HepG2 (cell line): ENCODE data around the gene RBBP9. TPM values are rescaled to one million over a fixed set of nuclear protein-coding genes. Genes with fewer than 3 reads are reported as not detected.

Source experiments
- BRD4 ChIP-seq: sonication (generic); formaldehyde crosslinking; IDR thresholded peaks from 2 replicates; pipeline ENCODE4 v1.4.0; 2020; ENCODE audit warnings: missing genetic modification reagents
- FOSL2 ChIP-seq: sonication (generic); formaldehyde crosslinking; IDR thresholded peaks from 2 replicates; pipeline ENCODE4 v1.4.0; 2020; ENCODE audit warnings: missing genetic modification reagents
- FOXK1 ChIP-seq: sonication (generic); formaldehyde crosslinking; IDR thresholded peaks from 2 replicates; pipeline ENCODE4 v1.4.0; 2020; ENCODE audit warnings: low read depth, missing genetic modification reagents, borderline replicate concordance
- FOXM1 ChIP-seq: sonication (generic); formaldehyde crosslinking; IDR thresholded peaks from 2 replicates; pipeline ENCODE4 v1.5.0; 2020; ENCODE audit warnings: missing genetic modification reagents
- HIVEP1 ChIP-seq: sonication (generic); formaldehyde crosslinking; IDR thresholded peaks from 2 replicates; pipeline ENCODE4 v1.4.0; 2020; ENCODE audit warnings: mild to moderate bottlenecking, missing genetic modification reagents
- SMAD1 ChIP-seq: sonication (generic); formaldehyde crosslinking; IDR thresholded peaks from 2 replicates; pipeline ENCODE4 v1.4.0; 2020; ENCODE audit warnings: missing genetic modification reagents, low read depth, mild to moderate bottlenecking, borderline replicate concordance
- ZFP62 ChIP-seq: sonication (generic); formaldehyde crosslinking; IDR thresholded peaks from 2 replicates; pipeline ENCODE4 v1.4.0; 2020; ENCODE audit warnings: missing genetic modification reagents
- ZNF335 ChIP-seq: sonication (generic); formaldehyde crosslinking; IDR thresholded peaks from 2 replicates; pipeline ENCODE4 v1.4.0; 2020; ENCODE audit warnings: missing genetic modification reagents
- ZNF720 ChIP-seq: sonication (generic); formaldehyde crosslinking; IDR thresholded peaks from 2 replicates; pipeline ENCODE4 v1.4.0; 2020; ENCODE audit warnings: missing genetic modification reagents
- ZNF724P ChIP-seq: sonication (generic); formaldehyde crosslinking; IDR thresholded peaks from 2 replicates; pipeline ENCODE4 v1.8.0; 2022; ENCODE audit warnings: missing genetic modification reagents, borderline replicate concordance
- ZNF775 ChIP-seq: sonication (generic); formaldehyde crosslinking; IDR thresholded peaks from 2 replicates; pipeline ENCODE4 v1.4.0; 2020; ENCODE audit warnings: missing genetic modification reagents, mild to moderate bottlenecking, moderate library complexity, borderline replicate concordance
- polyA plus RNA-seq, 8 experiments: library from polyadenylated mRNA; depleted of rRNA in 3 of 8; stranded (reverse) in 7 of 8; unstranded in 1 of 8; fragments of >200 nt; fragmentation: Illumina TruSeq in 4 of 8; extraction: Trizol in 4 of 8; gene quantifications; 2 replicates each; pipeline versions ENCODE4 v1.2.1 to v1.2.3, GENCODE V29; 2011 to 2016; ENCODE audit warnings: low read depth in 4 of 8, missing spikeins in 1 of 8, mixed read lengths in 1 of 8; ENCODE audit not compliant: insufficient read depth in 1 of 8
- total RNA-seq, 5 experiments: library from RNA; depleted of rRNA; stranded (reverse); fragments of >200 nt; fragmentation: Illumina TruSeq; extraction: Trizol; gene quantifications; 2 replicates each; pipeline ENCODE4 v1.2.3, GENCODE V29; 2016; ENCODE audit warnings: low read depth in 1 of 5
- TF ChIP-seq, protein P1 (sequence below): sonication (generic); formaldehyde crosslinking; IDR thresholded peaks from 2 replicates; pipeline ENCODE4 v1.8.1; 2023; ENCODE audit warnings: missing genetic modification reagents, inconsistent platforms, borderline replicate concordance
- TF ChIP-seq, protein P2 (sequence below): sonication (generic); formaldehyde crosslinking; IDR thresholded peaks from 2 replicates; pipeline ENCODE4 v1.5.1; 2020; ENCODE audit warnings: mild to moderate bottlenecking, missing genetic modification reagents, borderline replicate concordance
- TF ChIP-seq, protein P3 (sequence below): sonication (generic); formaldehyde crosslinking; IDR thresholded peaks from 2 replicates; pipeline ENCODE4 v1.9.0; 2021; ENCODE audit warnings: missing genetic modification reagents, borderline replicate concordance
- TF ChIP-seq, protein P4 (sequence below): sonication (generic); formaldehyde crosslinking; conservative IDR thresholded peaks from 2 replicates; pipeline ENCODE4 v1.8.0; 2022; ENCODE audit warnings: mild to moderate bottlenecking, moderate library complexity, missing genetic modification reagents
- TF ChIP-seq, protein P5 (sequence below): sonication (generic); formaldehyde crosslinking; IDR thresholded peaks from 2 replicates; pipeline ENCODE4 v1.4.0; 2020; ENCODE audit warnings: missing genetic modification reagents
- TF ChIP-seq, protein P6 (sequence below): sonication (generic); formaldehyde crosslinking; IDR thresholded peaks from 2 replicates; pipeline ENCODE4 v1.8.0; 2022; ENCODE audit warnings: mild to moderate bottlenecking, missing genetic modification reagents; ENCODE audit not compliant: insufficient replicate concordance

Gene RBBP9
- total and polyA plus RNA-seq, 2 of the 13 experiments (the other 11 are each of a cell fraction or from before 2014, with no cell fraction given) = 28.0 to 56.3 TPM

DNA sequence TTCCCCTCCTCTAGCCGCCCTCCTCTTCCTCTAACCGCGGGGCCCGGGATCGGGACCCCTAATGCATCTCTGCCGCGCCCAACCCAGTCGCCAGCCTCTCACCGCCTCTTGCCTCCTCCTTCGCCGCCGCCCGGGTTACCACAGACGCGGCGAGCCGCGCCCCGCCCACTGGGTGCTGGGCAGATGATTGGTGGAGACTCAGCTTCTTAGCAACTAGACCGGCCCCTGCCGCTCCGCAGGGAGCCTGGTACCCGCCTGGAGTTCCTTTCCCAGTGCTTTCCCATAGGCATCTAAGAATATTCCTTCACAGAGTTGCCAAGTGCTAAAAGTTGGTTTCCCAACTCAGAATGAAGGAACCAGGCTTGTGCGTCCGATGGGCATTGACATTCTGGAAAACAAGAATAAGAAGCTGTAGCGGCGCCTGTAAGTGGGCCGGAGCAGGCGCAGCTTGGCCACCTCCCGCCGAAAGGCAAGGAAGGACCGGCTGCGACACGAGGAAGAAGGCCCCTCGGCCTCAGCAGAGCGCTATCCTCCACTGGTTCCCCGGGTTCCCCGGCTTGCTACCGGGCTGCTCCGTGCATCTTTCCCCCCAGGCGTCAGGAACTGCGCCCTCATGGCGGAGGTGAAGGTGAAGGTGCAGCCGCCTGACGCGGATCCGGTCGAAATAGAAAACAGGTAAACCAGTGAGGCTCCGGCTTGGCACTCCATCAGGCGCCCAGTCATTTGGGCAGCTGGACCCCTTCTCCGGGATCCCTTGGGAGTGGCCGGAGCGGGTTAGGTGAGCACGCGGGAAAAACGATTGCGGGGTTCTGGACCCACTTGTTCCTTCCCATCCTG is 29.9 kb downstream of the RBBP9 start, which contains the start of the genes DZANK1 and POLR3F (continued):
- TF ChIP-seq FOXK1 (CRISPR knock-in tag) = peak; percentile 96; the same call in 1 of the 2 replicates
- TF ChIP-seq FOXM1 (CRISPR knock-in tag) = no peak
- no peak for TF ChIP-seq SMAD1
- TF ChIP-seq, protein P1, sequence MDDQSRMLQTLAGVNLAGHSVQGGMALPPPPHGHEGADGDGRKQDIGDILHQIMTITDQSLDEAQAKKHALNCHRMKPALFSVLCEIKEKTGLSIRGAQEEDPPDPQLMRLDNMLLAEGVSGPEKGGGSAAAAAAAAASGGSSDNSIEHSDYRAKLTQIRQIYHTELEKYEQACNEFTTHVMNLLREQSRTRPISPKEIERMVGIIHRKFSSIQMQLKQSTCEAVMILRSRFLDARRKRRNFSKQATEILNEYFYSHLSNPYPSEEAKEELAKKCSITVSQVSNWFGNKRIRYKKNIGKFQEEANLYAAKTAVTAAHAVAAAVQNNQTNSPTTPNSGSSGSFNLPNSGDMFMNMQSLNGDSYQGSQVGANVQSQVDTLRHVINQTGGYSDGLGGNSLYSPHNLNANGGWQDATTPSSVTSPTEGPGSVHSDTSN (CRISPR knock-in tag) = peak; percentile 88
- TF ChIP-seq BRD4 (CRISPR knock-in tag) = peak; percentile 95
- TF ChIP-seq, protein P2, sequence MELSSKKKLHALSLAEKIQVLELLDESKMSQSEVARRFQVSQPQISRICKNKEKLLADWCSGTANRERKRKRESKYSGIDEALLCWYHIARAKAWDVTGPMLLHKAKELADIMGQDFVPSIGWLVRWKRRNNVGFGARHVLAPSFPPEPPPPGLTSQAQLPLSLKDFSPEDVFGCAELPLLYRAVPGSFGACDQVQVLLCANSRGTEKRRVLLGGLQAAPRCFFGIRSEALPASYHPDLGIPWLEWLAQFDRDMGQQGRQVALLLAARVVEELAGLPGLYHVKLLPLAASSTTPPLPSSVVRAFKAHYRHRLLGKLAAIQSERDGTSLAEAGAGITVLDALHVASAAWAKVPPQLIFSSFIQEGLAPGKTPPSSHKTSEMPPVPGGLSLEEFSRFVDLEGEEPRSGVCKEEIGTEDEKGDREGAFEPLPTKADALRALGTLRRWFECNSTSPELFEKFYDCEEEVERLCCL = no peak
- no peak for TF ChIP-seq ZNF775 (CRISPR knock-in tag)
- 0 out of 2 replicates have a peak, but pooled peaks have one; percentile 22 for TF ChIP-seq ZNF720
- peak; percentile 62 for TF ChIP-seq FOSL2 (CRISPR knock-in tag)
- no peak for TF ChIP-seq ZFP62 (CRISPR knock-in tag)
- TF ChIP-seq, protein P3, sequence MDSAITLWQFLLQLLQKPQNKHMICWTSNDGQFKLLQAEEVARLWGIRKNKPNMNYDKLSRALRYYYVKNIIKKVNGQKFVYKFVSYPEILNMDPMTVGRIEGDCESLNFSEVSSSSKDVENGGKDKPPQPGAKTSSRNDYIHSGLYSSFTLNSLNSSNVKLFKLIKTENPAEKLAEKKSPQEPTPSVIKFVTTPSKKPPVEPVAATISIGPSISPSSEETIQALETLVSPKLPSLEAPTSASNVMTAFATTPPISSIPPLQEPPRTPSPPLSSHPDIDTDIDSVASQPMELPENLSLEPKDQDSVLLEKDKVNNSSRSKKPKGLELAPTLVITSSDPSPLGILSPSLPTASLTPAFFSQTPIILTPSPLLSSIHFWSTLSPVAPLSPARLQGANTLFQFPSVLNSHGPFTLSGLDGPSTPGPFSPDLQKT (CRISPR knock-in tag) = no peak
- TF ChIP-seq, protein P4, sequence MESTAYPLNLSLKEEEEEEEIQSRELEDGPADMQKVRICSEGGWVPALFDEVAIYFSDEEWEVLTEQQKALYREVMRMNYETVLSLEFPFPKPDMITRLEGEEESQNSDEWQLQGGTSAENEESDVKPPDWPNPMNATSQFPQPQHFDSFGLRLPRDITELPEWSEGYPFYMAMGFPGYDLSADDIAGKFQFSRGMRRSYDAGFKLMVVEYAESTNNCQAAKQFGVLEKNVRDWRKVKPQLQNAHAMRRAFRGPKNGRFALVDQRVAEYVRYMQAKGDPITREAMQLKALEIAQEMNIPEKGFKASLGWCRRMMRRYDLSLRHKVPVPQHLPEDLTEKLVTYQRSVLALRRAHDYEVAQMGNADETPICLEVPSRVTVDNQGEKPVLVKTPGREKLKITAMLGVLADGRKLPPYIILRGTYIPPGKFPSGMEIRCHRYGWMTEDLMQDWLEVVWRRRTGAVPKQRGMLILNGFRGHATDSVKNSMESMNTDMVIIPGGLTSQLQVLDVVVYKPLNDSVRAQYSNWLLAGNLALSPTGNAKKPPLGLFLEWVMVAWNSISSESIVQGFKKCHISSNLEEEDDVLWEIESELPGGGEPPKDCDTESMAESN (CRISPR knock-in tag) = peak; percentile 91
- TF ChIP-seq ZNF335 = peak; percentile 100
- TF ChIP-seq, protein P5, sequence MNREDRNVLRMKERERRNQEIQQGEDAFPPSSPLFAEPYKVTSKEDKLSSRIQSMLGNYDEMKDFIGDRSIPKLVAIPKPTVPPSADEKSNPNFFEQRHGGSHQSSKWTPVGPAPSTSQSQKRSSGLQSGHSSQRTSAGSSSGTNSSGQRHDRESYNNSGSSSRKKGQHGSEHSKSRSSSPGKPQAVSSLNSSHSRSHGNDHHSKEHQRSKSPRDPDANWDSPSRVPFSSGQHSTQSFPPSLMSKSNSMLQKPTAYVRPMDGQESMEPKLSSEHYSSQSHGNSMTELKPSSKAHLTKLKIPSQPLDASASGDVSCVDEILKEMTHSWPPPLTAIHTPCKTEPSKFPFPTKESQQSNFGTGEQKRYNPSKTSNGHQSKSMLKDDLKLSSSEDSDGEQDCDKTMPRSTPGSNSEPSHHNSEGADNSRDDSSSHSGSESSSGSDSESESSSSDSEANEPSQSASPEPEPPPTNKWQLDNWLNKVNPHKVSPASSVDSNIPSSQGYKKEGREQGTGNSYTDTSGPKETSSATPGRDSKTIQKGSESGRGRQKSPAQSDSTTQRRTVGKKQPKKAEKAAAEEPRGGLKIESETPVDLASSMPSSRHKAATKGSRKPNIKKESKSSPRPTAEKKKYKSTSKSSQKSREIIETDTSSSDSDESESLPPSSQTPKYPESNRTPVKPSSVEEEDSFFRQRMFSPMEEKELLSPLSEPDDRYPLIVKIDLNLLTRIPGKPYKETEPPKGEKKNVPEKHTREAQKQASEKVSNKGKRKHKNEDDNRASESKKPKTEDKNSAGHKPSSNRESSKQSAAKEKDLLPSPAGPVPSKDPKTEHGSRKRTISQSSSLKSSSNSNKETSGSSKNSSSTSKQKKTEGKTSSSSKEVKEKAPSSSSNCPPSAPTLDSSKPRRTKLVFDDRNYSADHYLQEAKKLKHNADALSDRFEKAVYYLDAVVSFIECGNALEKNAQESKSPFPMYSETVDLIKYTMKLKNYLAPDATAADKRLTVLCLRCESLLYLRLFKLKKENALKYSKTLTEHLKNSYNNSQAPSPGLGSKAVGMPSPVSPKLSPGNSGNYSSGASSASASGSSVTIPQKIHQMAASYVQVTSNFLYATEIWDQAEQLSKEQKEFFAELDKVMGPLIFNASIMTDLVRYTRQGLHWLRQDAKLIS (CRISPR knock-in tag) = no peak
- TF ChIP-seq, protein P6, sequence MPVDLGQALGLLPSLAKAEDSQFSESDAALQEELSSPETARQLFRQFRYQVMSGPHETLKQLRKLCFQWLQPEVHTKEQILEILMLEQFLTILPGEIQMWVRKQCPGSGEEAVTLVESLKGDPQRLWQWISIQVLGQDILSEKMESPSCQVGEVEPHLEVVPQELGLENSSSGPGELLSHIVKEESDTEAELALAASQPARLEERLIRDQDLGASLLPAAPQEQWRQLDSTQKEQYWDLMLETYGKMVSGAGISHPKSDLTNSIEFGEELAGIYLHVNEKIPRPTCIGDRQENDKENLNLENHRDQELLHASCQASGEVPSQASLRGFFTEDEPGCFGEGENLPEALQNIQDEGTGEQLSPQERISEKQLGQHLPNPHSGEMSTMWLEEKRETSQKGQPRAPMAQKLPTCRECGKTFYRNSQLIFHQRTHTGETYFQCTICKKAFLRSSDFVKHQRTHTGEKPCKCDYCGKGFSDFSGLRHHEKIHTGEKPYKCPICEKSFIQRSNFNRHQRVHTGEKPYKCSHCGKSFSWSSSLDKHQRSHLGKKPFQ (CRISPR knock-in tag) = no peak
- no peak; the same call in 1 of the 2 replicates for TF ChIP-seq HIVEP1 (CRISPR knock-in tag)
- 0 out of 2 replicates have a peak, but pooled peaks have one; percentile 59 for TF ChIP-seq ZNF724P (CRISPR knock-in tag)
